VCaP (cell line): ENCODE measurements around the gene DUSP16.
"Not testable (repeated sequence)": the region's sequence is repeated elsewhere in the genome, so short reads cannot be mapped to it uniquely, and the experiment has no call there.

ENCODE experiments used
- H3K27ac ChIP-seq: fragments of 450-650 bp; 2 replicates; pipeline ENCODE4 v1.5.1; 2017
- TF ChIP-seq, protein P1 (sequence below): fragments of 450-650 bp; conservative IDR thresholded peaks from 2 replicates; pipeline ENCODE4 v1.5.1; 2017; ENCODE audit warnings: mild to moderate bottlenecking, moderate library complexity

Gene DUSP16

DNA sequence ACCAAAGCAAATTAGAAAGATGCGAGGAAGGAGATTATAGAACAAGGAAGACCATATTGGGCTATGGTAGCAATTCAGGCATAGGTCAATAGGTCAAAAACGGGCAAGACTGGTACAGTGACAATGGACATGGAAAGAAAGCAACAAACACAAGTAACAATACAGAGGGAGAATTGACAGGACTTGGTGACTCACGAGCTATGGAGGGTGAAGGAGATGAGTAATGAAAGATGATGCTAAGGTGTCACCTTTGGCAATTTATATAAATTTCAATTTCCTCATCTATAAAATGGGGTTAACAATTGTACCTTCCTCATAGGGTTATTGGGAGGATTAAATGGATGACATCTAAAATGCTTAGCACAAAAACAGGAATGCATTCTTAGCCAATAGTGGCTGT is 15.1 kb upstream of the DUSP16 start:
- H3K27ac ChIP-seq = no peak overlapping the region
- TF ChIP-seq, protein P1, sequence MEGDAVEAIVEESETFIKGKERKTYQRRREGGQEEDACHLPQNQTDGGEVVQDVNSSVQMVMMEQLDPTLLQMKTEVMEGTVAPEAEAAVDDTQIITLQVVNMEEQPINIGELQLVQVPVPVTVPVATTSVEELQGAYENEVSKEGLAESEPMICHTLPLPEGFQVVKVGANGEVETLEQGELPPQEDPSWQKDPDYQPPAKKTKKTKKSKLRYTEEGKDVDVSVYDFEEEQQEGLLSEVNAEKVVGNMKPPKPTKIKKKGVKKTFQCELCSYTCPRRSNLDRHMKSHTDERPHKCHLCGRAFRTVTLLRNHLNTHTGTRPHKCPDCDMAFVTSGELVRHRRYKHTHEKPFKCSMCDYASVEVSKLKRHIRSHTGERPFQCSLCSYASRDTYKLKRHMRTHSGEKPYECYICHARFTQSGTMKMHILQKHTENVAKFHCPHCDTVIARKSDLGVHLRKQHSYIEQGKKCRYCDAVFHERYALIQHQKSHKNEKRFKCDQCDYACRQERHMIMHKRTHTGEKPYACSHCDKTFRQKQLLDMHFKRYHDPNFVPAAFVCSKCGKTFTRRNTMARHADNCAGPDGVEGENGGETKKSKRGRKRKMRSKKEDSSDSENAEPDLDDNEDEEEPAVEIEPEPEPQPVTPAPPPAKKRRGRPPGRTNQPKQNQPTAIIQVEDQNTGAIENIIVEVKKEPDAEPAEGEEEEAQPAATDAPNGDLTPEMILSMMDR = no peak

DNA sequence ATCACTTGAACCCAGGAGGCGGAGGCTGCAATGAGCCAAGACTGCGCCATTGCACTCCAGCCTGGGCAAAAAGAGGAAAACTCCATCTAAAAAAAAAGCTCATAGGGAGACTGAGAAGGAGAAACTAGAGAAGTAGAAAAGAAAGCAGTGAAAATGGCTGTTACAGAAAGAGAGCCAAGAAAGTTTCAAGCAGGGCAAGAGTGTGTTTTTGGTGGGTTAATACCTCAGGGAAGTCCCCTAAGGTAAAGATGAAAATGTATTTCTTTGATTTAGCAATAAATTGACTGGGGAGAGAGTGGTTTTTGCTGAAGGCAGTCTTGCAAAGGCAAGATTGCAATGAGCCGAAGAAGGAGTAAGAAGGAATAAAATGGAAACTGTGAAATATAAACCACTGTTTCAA is 10.0 kb upstream of the DUSP16 start:
- H3K27ac ChIP-seq = no peak overlapping the region

DNA sequence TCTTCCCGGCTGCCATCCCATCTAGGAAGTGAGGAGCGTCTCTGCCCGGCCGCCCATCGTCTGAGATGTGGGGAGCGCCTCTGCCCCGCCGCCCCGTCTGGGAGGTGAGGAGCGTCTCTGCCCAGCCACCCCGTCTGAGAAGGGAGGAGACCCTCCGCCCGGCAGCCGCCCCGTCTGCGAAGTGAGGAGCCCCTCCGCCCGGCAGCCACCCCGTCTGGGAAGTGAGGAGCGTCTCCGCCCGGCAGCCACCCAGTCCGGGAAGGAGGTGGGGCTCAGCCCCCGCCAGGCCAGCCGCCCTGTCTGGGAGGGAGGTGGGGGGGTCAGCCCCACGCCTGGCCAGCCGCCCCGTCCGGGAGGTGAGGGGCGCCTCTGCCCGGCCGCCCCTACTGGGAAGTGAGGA is 3.3 kb upstream of the DUSP16 start:
- H3K27ac ChIP-seq = not testable (repeated sequence)

More for the DNA sequence above, 10.0 kb upstream of the DUSP16 start:
- TF ChIP-seq, protein P1 = no peak

DNA sequence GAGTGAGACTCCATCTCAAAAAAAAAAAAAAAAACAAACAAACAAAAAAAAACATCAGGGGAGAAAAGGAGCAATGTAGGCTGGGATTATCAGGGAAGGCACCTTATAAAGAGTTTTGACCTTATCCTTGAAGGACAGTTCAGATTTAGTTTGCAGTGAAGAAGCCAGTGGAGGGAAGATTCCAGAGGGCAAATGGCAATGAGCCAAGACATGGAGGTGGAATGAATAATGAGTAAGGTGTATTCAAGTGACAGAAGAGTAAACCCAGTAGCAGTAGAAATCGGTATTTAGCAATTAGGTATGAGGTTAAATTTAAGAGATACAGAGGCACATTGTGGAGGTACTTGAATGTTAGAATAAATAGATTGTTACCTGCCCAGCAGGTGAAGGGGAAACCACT is 2.2 kb upstream of the DUSP16 start:
- H3K27ac ChIP-seq = no peak overlapping the region
- TF ChIP-seq, protein P1 = no peak

DNA sequence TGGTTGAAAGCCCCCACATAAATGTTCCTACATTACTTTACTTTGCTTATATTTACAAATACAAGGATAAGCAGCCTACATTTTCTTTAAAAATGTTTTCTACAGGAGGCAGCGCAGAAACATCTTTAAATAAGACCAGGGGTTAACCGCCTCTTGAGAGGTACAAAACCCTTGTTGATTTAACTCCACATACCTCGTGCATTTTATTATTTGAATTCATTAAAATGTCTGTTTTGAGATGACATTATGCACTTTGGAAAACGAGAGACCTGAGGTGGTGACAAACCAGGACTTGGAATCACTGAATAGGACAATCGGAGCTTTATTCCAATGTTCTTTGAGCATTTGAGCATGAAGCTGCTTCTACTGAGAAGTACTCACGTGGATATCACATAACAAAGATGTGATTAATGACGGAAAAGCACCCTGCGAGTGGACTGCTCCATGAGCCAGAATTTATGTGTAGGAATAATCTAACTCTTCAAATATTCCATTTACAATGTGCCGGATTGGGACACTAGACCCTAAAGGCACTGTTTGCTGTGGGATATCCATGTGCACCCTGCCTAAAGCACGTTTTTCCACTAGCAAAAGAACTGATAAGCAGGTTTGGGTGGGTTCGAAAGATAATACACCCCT is 746 bp upstream of the DUSP16 start:
- peak overlapping the region; percentile 94 for H3K27ac ChIP-seq
- TF ChIP-seq, protein P1 = no peak

DNA sequence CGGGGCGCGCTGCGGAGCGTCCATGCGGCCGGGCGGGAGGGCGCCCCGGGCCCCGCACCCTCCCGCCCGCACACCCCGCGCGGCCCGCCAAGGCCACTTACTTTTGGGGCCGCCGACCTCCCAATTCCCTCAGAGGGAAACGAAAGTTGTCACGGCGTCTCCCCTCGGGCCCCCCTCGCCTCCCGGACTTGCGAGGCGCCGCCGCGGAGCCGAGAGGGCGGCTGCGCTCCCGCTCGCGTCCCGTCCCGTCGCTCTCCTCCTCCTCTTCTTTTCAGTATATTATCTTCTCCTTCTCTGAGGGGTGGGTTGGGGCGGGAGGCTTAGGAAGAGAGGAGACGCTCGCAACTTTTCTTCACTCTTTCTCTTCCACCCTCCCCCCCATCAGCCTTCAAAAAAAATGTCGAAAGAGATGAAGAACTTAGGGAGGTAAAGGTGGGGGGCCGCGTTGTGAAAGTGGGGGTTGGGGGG is 613 bp downstream of the DUSP16 start:
- TF ChIP-seq, protein P1 = no peak
- peak overlapping the region; percentile 94 for H3K27ac ChIP-seq

DNA sequence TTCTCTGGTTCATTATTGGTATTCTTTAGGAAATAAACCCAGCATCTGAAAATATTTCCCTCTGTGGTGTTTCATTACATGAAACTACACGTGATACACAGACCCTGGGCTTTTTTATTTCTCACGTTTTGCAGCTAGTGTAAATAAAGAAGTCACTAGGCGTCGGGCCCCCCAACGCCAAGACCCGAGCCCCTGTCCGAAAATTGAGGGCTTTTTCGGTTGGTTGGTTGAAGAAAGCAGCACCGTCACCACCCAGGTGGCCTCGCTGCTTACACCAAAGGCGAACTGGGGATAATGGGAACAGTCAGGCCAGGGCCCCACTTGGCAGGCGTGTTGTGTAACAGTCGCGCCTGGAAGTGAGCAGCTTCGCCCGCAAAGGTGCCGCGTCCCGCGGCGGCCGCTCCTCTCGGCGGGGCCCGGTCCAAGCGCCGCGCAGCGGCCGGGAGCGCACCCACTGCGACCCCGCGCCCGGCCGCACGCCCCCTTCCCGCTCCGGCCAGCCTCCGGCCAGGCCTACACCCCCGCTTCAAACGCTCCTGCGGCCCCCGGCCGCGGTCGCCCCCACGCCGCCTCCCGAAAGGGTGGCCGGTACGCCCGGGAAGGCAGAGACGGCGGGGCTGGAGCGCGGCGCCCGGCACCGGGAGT is 1.2 kb downstream of the DUSP16 start:
- H3K27ac ChIP-seq = peak overlapping the region; percentile 94
- TF ChIP-seq, protein P1 = peak; percentile 15; the same call in 1 of the 2 replicates
